ENCODE results near the gene RUFY3.

- TF ChIP-seq, protein P1, sequence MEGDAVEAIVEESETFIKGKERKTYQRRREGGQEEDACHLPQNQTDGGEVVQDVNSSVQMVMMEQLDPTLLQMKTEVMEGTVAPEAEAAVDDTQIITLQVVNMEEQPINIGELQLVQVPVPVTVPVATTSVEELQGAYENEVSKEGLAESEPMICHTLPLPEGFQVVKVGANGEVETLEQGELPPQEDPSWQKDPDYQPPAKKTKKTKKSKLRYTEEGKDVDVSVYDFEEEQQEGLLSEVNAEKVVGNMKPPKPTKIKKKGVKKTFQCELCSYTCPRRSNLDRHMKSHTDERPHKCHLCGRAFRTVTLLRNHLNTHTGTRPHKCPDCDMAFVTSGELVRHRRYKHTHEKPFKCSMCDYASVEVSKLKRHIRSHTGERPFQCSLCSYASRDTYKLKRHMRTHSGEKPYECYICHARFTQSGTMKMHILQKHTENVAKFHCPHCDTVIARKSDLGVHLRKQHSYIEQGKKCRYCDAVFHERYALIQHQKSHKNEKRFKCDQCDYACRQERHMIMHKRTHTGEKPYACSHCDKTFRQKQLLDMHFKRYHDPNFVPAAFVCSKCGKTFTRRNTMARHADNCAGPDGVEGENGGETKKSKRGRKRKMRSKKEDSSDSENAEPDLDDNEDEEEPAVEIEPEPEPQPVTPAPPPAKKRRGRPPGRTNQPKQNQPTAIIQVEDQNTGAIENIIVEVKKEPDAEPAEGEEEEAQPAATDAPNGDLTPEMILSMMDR (CRISPR knock-in tag; IDR thresholded peaks at IDR 0.05), result no peak
- TF ChIP-seq, protein P2, sequence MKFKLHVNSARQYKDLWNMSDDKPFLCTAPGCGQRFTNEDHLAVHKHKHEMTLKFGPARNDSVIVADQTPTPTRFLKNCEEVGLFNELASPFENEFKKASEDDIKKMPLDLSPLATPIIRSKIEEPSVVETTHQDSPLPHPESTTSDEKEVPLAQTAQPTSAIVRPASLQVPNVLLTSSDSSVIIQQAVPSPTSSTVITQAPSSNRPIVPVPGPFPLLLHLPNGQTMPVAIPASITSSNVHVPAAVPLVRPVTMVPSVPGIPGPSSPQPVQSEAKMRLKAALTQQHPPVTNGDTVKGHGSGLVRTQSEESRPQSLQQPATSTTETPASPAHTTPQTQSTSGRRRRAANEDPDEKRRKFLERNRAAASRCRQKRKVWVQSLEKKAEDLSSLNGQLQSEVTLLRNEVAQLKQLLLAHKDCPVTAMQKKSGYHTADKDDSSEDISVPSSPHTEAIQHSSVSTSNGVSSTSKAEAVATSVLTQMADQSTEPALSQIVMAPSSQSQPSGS (CRISPR knock-in tag; IDR thresholded peaks at IDR 0.05), result no peak
- TF ChIP-seq ZNF839 (CRISPR knock-in tag; IDR thresholded peaks at IDR 0.05; ENCODE audit: borderline replicate concordance) (no peak), ZNF740 (CRISPR knock-in tag; IDR thresholded peaks at IDR 0.05) (no peak), MYNN (CRISPR knock-in tag; IDR thresholded peaks at IDR 0.05; ENCODE audit: low read depth) (no peak), TBX2 (CRISPR knock-in tag; IDR thresholded peaks at IDR 0.05; ENCODE audit: borderline replicate concordance) (no peak), YY1 (IDR thresholded peaks at IDR 0.05; ENCODE audit: insufficient read depth, insufficient replicate concordance, low read depth, low read length) (no peak)
Observed at GRCh38 chr4:70772929-70773555, 51.3 kb downstream of the RUFY3 start.
